SK-N-SH (cell line): ENCODE results near the gene ELF3. TPM values are rescaled to one million over a fixed set of nuclear protein-coding genes. Genes with fewer than 3 reads are reported as not detected.

ENCODE experiments used
- CTCF ChIA-PET: fragments of 300-600, 350-600 bp; formaldehyde crosslinking; extraction: SDS; loops from one replicate; lab custom pipeline; 2021; lab: Yijun Ruan, JAX
- POLR2A ChIA-PET: fragments of 350-600 bp; sonication (Branson Sonifier 250); formaldehyde crosslinking; extraction: SDS; loops from one replicate; lab custom pipeline; 2020; ENCODE audit warnings: antibody characterized with exemption, inconsistent platforms; lab: Yijun Ruan, JAX
- DNase-seq: peaks from one replicate; pipeline ENCODE4 v3.0.0; 2012
- H2AFZ ChIP-seq: fragments of 200-600 bp; sonication (generic); 2 replicates; pipeline ENCODE4 v1.8.1; 2016; ENCODE audit warnings: antibody characterized with exemption, mild to moderate bottlenecking, low read depth
- H3F3A ChIP-seq: fragments of 200-600 bp; sonication (generic); replicated peaks from 2 replicates; pipeline ENCODE3; 2016; ENCODE audit warnings: antibody characterized with exemption, mild to moderate bottlenecking; ENCODE audit not compliant: insufficient read depth
- H3K27ac ChIP-seq, 2 experiments: fragments of 200-500 bp in 1 of 2; fragments of 200-600 bp in 1 of 2; sonication (Bioruptor generic) in 1 of 2; sonication (generic), shearing (Covaris generic) in 1 of 2; 2 replicates each; pipeline versions ENCODE4 v1.5.1 to v1.6.1; 2014 to 2016; ENCODE audit warnings: low read depth in 2 of 2, inconsistent platforms in 1 of 2, low read length in 1 of 2, mild to moderate bottlenecking in 1 of 2, mixed read lengths in 1 of 2
- H3K27me3 ChIP-seq: fragments of 200-600 bp; sonication (generic), shearing (Covaris generic); 2 replicates; pipeline ENCODE4 v1.6.1; 2016; ENCODE audit warnings: mixed run types; ENCODE audit not compliant: insufficient read depth
- H3K36me3 ChIP-seq, 2 experiments: fragments of 200-500 bp in 1 of 2; fragments of 200-600 bp in 1 of 2; sonication (Bioruptor generic) in 1 of 2; sonication (generic) in 1 of 2; replicated peaks in 1 of 2; 2 replicates each; pipeline versions ENCODE3 to v1.5.1; 2014 to 2016; ENCODE audit warnings: low read length in 1 of 2, mild to moderate bottlenecking in 1 of 2; ENCODE audit not compliant: insufficient read depth in 2 of 2, control insufficient read depth in 1 of 2
- H3K4me1 ChIP-seq, 2 experiments: fragments of 200-500 bp in 1 of 2; fragments of 200-600 bp in 1 of 2; sonication (Bioruptor generic) in 1 of 2; sonication (generic), shearing (Covaris generic) in 1 of 2; 2 replicates each; pipeline versions ENCODE4 v1.5.1 to v1.6.1; 2014 to 2016; ENCODE audit warnings: low read depth in 1 of 2, low read length in 1 of 2, mixed run types in 1 of 2; ENCODE audit not compliant: insufficient read depth in 2 of 2, control insufficient read depth in 1 of 2
- H3K4me2 ChIP-seq: fragments of 200-600 bp; sonication (generic), shearing (Covaris generic); 2 replicates; pipeline ENCODE4 v1.6.1; 2017; ENCODE audit warnings: mixed run types
- H3K4me3 ChIP-seq, 2 experiments: fragments of 200-500 bp in 1 of 2; fragments of 200-600 bp in 1 of 2; sonication (Bioruptor generic) in 1 of 2; sonication (generic), shearing (Covaris generic) in 1 of 2; 2 replicates each; pipeline versions ENCODE4 v1.5.1 to v1.8.1; 2014 to 2016; ENCODE audit warnings: low read depth in 2 of 2, inconsistent platforms in 1 of 2, low read length in 1 of 2, mild to moderate bottlenecking in 1 of 2, mixed read lengths in 1 of 2, moderate library complexity in 1 of 2
- H3K79me2 ChIP-seq: fragments of 200-600 bp; sonication (generic); 2 replicates; pipeline ENCODE4 v1.8.1; 2017; ENCODE audit warnings: mild to moderate bottlenecking; ENCODE audit not compliant: insufficient read depth
- H3K9ac ChIP-seq: fragments of 200-600 bp; sonication (generic); 2 replicates; pipeline ENCODE4 v1.6.1; 2017; ENCODE audit warnings: mixed run types
- H3K9me2 ChIP-seq: fragments of 200-600 bp; sonication (generic); 2 replicates; pipeline ENCODE4 v1.6.1; 2017; ENCODE audit warnings: mixed run types
- H3K9me3 ChIP-seq: fragments of 200-600 bp; sonication (generic); 2 replicates; pipeline ENCODE4 v1.6.1; 2017; ENCODE audit warnings: mixed run types, mild to moderate bottlenecking, moderate library complexity
- H4K20me1 ChIP-seq: fragments of 200-600 bp; sonication (generic); 2 replicates; pipeline ENCODE4 v1.6.1; 2017; ENCODE audit warnings: mild to moderate bottlenecking, mixed run types; ENCODE audit not compliant: insufficient read depth
- CTCF ChIP-seq: fragments of 200-600 bp; sonication (generic); IDR thresholded peaks from 2 replicates; pipeline ENCODE4 v1.6.1; 2017; ENCODE audit warnings: antibody characterized with exemption, mild to moderate bottlenecking, moderate library complexity
- EP300 ChIP-seq, 2 experiments: IDR thresholded peaks; 2 replicates each; pipeline versions ENCODE4 v1.4.0 to v1.6.1; 2012; ENCODE audit warnings: borderline replicate concordance in 1 of 2, low read depth in 1 of 2, low read length in 1 of 2
- EZH2phosphoT487 ChIP-seq: fragments of 200-600 bp; sonication (generic); IDR thresholded peaks from 2 replicates; pipeline ENCODE4 v1.6.1; 2017; ENCODE audit warnings: low read depth, mixed run types, mild to moderate bottlenecking, antibody characterized with exemption, moderate library complexity, borderline replicate concordance
- GABPA ChIP-seq: IDR thresholded peaks from 2 replicates; pipeline ENCODE4 v1.4.0; 2012; ENCODE audit warnings: low read depth, mild to moderate bottlenecking
- MAX ChIP-seq: IDR thresholded peaks from 2 replicates; pipeline ENCODE4 v1.4.0; 2012; ENCODE audit warnings: low read depth
- MEF2A ChIP-seq: IDR thresholded peaks from 2 replicates; pipeline ENCODE4 v1.4.0; 2012; ENCODE audit warnings: low read depth, borderline replicate concordance
- MXI1 ChIP-seq: IDR thresholded peaks from 2 replicates; pipeline ENCODE4 v1.6.1; 2012; ENCODE audit warnings: mild to moderate bottlenecking, low read depth, low read length, improper control_type of control experiment
- NFIC ChIP-seq: IDR thresholded peaks from 2 replicates; pipeline ENCODE4 v1.4.0; 2012; ENCODE audit warnings: borderline replicate concordance
- RAD21 ChIP-seq: IDR thresholded peaks from 2 replicates; pipeline ENCODE4 v1.6.1; 2012; ENCODE audit warnings: mild to moderate bottlenecking, low read length
- RFX5 ChIP-seq: IDR thresholded peaks from 2 replicates; pipeline ENCODE4 v1.6.1; 2012; ENCODE audit warnings: mild to moderate bottlenecking, improper control_type of control experiment, low read length
- SIN3A ChIP-seq: IDR thresholded peaks from 2 replicates; pipeline ENCODE4 v1.6.1; 2012; ENCODE audit warnings: low read depth, mild to moderate bottlenecking, low read length, moderate library complexity, borderline replicate concordance
- SMC3 ChIP-seq: IDR thresholded peaks from 2 replicates; pipeline ENCODE4 v1.6.1; 2012; ENCODE audit warnings: low read depth, low read length, improper control_type of control experiment
- TCF12 ChIP-seq: IDR thresholded peaks from 2 replicates; pipeline ENCODE4 v1.4.0; 2012
- USF1 ChIP-seq: IDR thresholded peaks from 2 replicates; pipeline ENCODE4 v1.4.0; 2012; ENCODE audit warnings: low read depth, borderline replicate concordance
- YY1 ChIP-seq: IDR thresholded peaks from 2 replicates; pipeline ENCODE4 v1.4.0; 2012; ENCODE audit warnings: low read depth, mild to moderate bottlenecking
- WGBS: methylation state at CpG from one replicate; pipeline ENCODE4 v1.1.6; 2017; ENCODE audit warnings: low lambda C conversion rate; 5-methylcytosine and 5-hydroxymethylcytosine counted together
- polyA plus RNA-seq, 3 experiments: library from polyadenylated mRNA; depleted of rRNA; stranded (reverse); fragments of >200 nt; gene quantifications; 2 replicates each; pipeline ENCODE4 v1.2.3, GENCODE V29; 2012

The ELF3 gene
- polyA plus RNA-seq, 1 of the 3 experiments (the other 2 are of a cell fraction): 0.10 TPM

- Histone ChIP-seq H3K27ac (no peak overlapping the region), H4K20me1 (no peaks in the 10 kb centered on the region), H3K9ac (no peak overlapping the region), H3K9me3 (no peaks in the 10 kb centered on the region), H3K36me3 (no peaks in the 10 kb centered on the region), H3K4me2 (no peak overlapping the region), H3K79me2 (no peaks in the 10 kb centered on the region), H3F3A (no peaks in the 10 kb centered on the region), H3K9me2 (no peaks in the 10 kb centered on the region), H3K4me3 (no peak overlapping the region), H2AFZ (no peak overlapping the region), H3K27me3 (no peaks in the 10 kb centered on the region), H3K4me1 (no peaks in the 10 kb centered on the region; a peak in 1 of 4 replicates)
- TF ChIP-seq RFX5 (no peak), EP300 (IDR thresholded peaks at IDR 0.05; ENCODE audit: borderline replicate concordance in 1 of 2, low read depth in 1 of 2, low read length in 1 of 2) (no peak), CTCF (no peak), GABPA (no peak), EZH2phosphoT487 (no peak)
- no peak for DNase-seq
- ChIA-PET CTCF (interaction anchor here (1.1 to 2.7 kb wide), 7 partner anchors 8 to 121 kb away, joined by 3 to 10 read pairs (median 4); partner anchors contain the start of gene GPR37L1), POLR2A (interaction anchor here (0.6 kb wide), 1 partner anchor 1025 kb away, joined by 3 read pairs; no protein-coding TSS in a partner anchor)
- 87% methylated on average over 21 of the region's 21 CpGs for WGBS
Observed at GRCh38 chr1:202016811-202017748, 6.7 kb downstream of the ELF3 start.

GRCh38 chr1:202017749-202018467, 7.5 kb downstream of the ELF3 start:
- Histone ChIP-seq H3K4me1 (no peaks in the 10 kb centered on the region; a peak in 1 of 4 replicates), H3K27me3 (no peaks in the 10 kb centered on the region), H3F3A (no peaks in the 10 kb centered on the region), H3K27ac (no peak overlapping the region), H3K79me2 (no peaks in the 10 kb centered on the region), H4K20me1 (no peaks in the 10 kb centered on the region), H2AFZ (no peak overlapping the region), H3K4me3 (no peak overlapping the region), H3K4me2 (no peak overlapping the region), H3K9me2 (no peaks in the 10 kb centered on the region), H3K36me3 (no peaks in the 10 kb centered on the region), H3K9me3 (no peaks in the 10 kb centered on the region), H3K9ac (no peak overlapping the region)
- CTCF ChIA-PET: interaction anchor here (1.1 to 2.0 kb wide), 6 partner anchors 9 to 122 kb away, joined by 3 to 10 read pairs (median 4); partner anchors contain the start of gene GPR37L1
- WGBS: 74% methylated on average over 9 of the region's 18 CpGs
- POLR2A ChIA-PET: no interaction called here
- DNase-seq: no peak
- TF ChIP-seq SMC3 (no peak), GABPA (no peak), TCF12 (no peak), MAX (no peak), USF1 (no peak), YY1 (no peak), SIN3A (no peak), CTCF (no peak), RFX5 (no peak), RAD21 (no peak), NFIC (no peak), MEF2A (no peak), MXI1 (no peak)
